Raji (cell line): ENCODE measurements around the gene B4GALNT1.
A peak's percentile ranks its signal among the peaks of the same experiment; 100 is the strongest.

Experiments
- POLR2A ChIP-seq: IDR thresholded peaks from 2 replicates; pipeline ENCODE4 v1.6.1; 2011; ENCODE audit warnings: low read depth, low read length, control low read depth; ENCODE audit not compliant: insufficient read depth

Gene B4GALNT1

DNA sequence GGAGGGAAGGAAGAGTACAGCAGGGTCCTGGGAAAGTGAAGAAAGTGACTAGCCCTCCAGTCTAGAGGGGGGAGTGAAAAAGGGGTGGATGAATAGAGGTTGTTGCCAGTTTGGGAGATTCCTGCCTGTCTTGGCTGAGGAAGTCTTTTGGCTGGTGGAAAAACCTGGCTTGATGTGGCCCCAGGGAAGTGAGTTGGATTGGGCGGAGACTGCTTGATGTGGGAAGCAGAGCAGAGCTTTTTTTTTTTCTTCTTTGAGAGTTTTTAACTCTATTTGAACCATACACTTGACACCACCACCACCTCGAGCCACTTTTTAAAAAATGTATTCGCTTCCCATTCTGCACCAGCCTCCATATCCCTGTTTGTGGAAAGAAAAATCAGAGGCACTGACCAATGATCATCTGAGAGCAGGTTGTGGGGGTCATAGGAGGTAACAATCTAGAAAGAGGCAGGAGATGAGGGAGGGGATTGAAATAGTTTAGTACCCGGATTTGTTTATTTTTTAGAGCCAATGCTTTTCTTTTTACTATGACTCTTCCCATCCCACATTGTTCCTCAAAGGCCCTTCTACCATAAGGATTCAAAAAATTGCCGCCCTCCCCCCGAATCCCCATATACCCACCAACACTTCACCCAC, 29.1 kb downstream of the B4GALNT1 start:
- no peak for TF ChIP-seq POLR2A

DNA sequence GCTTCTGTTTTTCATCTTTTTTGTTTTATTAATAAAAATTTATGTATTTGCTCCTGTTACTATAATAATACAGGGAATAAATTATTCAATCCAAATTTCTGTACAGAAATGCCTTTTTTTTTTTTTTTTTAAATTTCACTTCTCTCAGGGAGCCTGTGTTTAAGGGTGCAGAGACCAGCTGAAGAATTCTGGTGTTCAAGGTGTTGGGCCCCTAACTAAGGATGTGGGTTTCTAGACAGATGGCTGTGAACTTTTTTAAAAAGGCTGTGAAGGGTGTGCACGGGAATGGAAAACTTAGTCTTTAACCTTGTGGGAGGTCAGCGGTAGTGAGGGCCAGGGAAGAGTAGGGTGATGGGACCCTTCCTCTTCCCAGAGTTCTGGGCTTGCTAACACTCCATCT, 29.7 kb downstream of the B4GALNT1 start:
- no peak for TF ChIP-seq POLR2A

DNA sequence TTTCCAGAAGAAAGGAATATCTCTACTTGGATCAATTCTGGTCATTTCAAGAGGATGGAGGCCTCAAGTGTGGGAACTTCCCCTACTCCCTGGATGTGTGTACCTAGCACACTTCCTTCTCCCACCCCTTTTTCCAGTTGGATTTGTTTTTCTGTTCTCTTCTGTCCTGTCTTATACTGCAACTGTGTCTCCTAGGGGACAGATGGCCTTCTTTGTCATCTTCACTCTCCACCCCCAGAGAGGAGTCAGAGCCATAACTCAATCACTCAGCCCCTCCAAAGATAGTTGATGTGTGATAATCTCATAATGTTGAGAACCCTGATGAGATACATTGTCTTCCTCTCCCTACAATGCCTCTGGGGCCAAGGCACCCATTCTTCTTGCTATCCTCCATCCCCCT, 30.5 kb downstream of the B4GALNT1 start:
- TF ChIP-seq POLR2A = no peak

DNA sequence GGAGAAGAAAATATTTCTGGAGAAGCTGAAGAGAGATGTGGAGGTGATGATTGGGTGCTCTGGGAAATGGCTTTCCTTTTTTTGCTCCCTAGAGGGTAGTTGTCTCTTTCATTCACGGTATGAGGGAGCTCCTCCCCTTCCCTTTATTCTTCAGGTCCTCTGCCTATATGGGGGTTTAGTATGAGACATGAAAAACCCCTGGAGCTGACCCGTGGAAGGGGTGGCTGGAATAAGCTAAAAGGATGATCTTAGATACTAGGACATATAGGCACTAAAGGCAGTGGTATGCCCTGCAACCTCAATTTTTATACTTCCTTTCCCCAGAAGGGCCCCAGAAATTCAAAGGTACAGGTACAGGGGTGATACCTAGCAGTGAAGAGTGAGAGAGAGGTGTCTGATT, 32.6 kb downstream of the B4GALNT1 start:
- no peak for TF ChIP-seq POLR2A

DNA sequence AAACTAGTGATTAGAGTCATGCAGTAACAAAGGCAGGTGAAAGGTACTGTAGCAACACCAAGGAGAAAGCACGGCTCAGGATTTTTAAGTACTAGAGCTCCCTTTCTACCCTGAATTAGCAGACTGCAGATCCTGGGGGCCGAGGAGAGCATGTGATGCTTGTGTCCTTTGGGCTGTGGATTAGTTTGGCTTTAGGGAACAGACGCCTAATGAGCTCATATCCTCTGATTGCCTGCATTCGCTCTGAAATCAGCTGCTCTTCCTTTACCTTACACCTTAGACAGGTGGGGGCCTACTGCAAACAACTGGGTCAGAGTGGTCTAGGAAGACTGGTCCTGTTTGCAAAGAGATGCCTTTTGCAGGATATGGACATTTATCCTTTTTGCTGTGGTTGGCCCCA, 39.8 kb downstream of the B4GALNT1 start:
- TF ChIP-seq POLR2A = no peak

DNA sequence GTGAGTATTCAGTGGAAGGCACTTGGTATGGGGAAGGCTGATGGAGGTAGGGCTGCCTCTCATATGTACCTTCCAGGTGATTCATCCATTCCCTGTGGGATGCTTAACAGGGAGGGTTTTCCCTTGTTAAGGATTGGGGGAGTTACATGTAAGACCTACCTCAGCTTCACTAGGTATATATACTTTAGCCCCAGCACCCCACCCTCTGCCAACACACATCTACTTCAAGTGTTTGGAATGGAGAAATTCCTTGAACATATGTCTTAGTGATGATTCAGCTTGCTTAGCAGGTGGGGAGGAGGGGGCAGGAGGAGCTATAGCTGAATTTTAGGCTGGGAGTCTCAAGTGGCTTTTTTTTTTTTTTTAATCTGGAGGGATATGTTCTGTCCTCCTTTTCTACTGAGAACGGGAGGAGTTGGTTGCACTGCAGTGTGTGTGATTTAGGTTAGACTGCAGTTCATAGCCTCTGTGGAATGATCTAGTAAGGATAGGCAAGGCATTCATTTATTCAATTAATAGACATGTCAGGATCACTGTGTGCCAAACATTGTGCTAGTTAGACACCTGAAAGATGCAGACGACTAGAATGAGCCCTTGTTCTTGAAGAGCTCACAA, 40.3 kb downstream of the B4GALNT1 start:
- no peak for TF ChIP-seq POLR2A

DNA sequence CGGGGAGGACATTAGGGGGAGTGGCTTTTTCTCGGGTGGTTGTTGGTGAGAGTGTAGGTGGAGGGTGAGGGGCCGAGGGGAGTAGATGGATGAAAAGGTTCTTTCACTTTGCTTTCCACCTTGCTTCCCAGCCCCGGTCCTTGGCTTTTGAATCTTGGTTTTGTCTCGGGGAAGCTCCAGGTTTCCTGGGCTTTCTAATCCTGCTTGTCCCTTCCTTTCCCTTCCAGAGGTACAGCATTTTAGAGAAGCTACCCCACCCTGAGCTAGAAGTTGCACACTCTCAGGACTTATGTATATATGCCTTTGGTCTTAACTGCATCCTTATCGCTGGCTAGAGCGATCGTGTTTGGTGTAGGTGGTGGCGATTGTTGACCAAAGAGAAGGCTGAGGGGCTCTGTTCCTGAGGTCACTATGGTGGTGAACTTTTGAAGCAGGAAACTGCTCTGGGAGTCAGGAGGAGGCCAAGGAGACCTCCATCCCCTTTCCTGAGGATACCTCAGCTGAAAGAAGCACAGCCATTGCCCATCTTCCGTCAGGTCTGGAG, 41.1 kb downstream of the B4GALNT1 start:
- no peak for TF ChIP-seq POLR2A

DNA sequence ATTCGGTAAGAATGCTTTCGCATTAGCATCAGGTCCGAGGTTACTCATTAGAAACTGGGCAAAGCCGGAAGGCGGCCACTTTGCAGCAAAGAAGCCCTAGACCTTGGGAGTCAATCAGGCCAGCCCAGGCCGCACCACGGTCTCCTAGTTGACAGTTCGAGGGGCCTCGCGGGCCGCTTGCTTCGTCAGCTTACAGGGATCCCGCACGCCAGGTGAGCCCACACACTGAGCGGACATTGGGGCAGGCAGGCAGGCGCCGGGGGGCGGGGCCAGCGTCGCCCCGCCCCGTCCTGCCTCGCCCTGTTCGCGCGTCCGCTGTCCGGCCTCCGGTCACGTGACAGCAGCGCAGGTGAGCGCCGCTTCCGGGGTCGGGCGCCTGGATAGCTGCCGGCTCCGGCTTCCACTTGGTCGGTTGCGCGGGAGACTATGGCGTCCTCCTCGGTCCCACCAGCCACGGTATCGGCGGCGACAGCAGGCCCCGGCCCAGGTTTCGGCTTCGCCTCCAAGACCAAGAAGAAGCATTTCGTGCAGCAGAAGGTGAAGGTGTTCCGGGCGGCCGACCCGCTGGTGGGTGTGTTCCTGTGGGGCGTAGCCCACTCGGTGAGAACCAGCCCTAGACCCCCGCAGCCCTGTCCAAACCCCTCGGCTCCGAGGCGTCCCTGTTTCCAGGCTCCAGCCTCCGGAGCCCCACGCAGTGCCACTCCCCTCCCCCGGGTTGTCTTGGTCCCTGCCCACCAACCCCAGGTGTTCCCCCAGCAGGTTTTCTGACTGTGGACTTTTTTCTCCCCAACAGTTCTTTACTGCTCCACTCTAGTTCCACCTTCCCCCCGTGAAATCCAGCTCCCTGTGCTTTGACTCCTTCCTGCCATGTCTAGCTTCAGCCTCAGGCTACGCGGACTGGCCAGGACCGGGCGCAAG, 41.9 kb downstream of the B4GALNT1 start, which contains the start of gene PIP4K2C:
TSS of gene PIP4K2C (plus strand) at position 329 of the 918 bp plus-strand sequence. CDS start at position 427, 98 bp downstream.
- TF ChIP-seq POLR2A = peak; percentile 93

DNA sequence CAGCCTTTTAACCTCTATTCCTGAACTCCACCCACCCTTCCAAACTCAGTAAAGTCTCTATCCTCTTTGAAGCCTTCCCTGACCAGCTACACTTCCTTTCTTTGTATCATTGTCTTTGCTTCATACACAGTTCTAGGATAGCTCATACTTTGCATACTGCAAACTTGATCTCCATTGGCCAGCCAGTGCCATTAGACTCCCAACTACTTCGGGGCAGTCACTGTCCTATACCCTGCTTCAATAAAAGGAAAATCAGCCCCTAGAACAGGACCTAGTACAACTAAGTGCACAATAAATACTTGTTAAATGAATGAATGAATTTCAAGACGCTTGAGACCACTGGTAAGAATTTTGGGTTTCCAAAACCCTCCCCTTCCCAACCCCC, 42.5 kb downstream of the B4GALNT1 start:
- no peak for TF ChIP-seq POLR2A

DNA sequence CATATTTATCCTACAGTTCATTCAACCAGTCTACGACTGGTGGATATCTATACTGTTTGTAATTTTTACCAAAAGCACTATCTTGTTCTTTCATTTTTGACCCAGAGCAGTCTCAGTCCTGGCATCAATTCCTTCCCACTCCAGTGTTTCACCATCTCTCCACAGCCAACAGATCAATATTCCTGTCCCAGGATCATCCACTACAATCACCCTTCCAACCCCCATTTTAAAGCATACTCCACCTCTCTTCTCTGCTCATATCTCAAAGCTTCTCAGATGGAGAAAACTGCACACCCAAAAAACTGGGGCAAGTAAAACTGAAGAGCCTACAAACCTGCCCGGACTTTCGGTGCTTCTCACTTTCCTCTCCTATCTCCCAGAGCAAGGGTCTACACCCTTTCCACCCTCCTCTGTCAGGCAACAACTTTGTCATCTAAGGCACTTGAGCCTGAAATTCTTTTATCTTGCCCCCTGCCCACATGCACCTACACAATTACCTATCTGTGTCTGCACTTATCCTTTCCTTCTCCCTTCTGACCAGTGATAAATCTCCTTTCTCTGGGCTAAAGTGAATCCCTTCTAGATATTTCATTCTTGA, 46.1 kb downstream of the B4GALNT1 start:
- TF ChIP-seq POLR2A = no peak

DNA sequence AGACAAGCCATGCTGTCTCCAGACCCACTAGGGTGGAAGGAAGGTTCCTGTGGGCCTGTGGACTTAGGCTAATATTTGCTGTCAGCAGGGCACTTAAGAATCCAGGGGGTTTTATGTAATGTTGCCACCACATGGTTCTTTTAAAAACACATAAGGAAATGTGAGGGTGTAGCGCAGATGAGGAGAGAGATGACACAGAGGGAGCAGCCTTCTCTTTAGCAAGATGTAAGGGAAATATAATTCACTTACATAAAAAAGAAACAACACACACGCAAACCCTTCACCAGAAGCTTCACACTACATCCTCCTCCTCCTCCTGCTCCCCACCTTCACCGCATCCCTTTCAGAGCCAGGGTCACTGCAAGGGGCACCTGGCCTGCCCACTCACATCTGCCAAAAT, 46.9 kb downstream of the B4GALNT1 start:
- no peak for TF ChIP-seq POLR2A

DNA sequence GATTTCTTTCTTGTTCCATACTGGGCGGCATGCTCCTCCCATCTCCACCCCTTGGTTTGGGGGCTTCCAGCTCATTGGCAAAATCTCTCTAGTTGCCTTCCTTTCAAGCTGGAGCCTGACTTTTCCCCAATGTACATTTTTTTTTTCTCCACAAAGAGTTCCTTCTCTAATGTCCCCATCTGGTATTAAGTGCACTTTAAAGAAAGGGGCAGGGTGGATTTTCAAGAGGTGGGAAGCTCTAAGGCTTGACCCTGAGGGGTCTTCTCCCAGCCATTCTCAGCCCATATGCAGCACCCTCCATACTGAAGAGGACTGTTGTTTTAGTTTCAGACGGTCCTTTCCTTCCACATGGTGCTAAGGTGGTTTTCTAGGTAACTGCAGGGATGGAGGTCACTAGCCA, 47.8 kb downstream of the B4GALNT1 start:
- no peak for TF ChIP-seq POLR2A

DNA sequence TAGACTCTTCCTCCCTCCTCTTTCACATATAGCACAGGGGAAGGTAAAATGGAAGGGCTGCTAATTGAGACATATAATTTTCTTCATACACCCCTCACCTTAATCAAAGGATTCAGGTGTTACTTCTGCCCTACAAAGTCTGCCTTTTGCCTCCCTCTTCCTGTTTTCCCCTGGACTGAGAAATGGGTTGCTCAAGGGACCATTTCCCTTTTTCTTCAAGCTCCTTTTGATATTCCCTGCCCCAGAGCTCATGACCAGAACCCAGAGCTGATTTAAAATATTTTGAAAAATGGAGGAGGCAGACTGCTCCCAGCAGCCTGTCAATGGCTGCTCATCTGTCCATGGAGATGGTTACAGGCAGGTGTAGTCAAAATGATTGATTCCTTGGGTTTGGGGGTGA, 48.3 kb downstream of the B4GALNT1 start:
- TF ChIP-seq POLR2A = no peak

DNA sequence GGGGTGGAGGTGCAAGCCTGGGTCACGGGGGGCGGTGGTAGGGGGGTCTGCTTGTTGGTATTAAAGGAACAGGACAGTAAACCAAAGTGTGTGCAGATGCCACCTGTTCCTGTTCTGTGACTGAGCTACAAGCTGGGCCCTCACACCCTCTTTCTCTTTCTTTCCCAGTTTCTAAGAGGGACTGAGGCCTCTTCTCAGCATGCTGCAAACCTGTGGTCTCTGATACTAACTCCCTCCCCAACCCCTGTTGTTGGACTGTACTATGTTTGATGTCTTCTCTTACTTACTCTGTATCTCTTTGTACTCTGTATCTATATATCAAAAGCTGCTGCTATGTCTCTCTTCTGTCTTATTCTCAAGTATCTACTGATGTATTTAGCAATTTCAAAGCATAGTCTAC, 49.0 kb downstream of the B4GALNT1 start:
- TF ChIP-seq POLR2A = no peak
